ENCODE results near the gene TAF4B.

TAF4B gene

GRCh38 chr18:26225022-26225693 is 1.1 kb upstream of the TAF4B start (continued):
- TF ChIP-seq PRDM10 (tag by site-specific recombination; IDR thresholded peaks at IDR 0.05) (peak; percentile 66), ZNF112 (tag by site-specific recombination; IDR thresholded peaks at IDR 0.05) (no peak), ZNF580 (tag by site-specific recombination; IDR thresholded peaks at IDR 0.05) (peak; percentile 55; the same call in 1 of the 2 replicates), GLIS1 (tag by site-specific recombination; IDR thresholded peaks at IDR 0.05) (peak; percentile 83), ZNF341 (tag by site-specific recombination; IDR thresholded peaks at IDR 0.05; ENCODE audit: low read depth) (no peak), OSR2 (tag by site-specific recombination; IDR thresholded peaks at IDR 0.05) (peak; percentile 24; the same call in 1 of the 2 replicates), ZNF335 (tag by site-specific recombination; conservative IDR thresholded peaks at IDR 0.05) (peak; percentile 73)

- Histone ChIP-seq H3K9me3 (ENCODE audit: control insufficient read depth, insufficient read depth, low read depth, low read length) (no peaks in the 10 kb centered on the region), H3K27ac (ENCODE audit: extremely low read depth, low read depth, low read length) (no peak overlapping the region), H3K36me3 (ENCODE audit: control insufficient read depth in 2 of 2, insufficient read depth in 1 of 2, low read length in 2 of 2) (no peaks in the 10 kb centered on the region), H3K4me1 (ENCODE audit: control insufficient read depth, insufficient read depth, low read length) (peaks cover 6% of the 10 kb centered on the region; the same call in 1 of the 2 replicates), H3K4me3 (ENCODE audit: low read depth, low read length) (peak overlapping the region; percentile 24)
- TF ChIP-seq ZBTB11 (tag by site-specific recombination; conservative IDR thresholded peaks at IDR 0.05; ENCODE audit: low read depth) (peak; percentile 86), ZNF335 (tag by site-specific recombination; conservative IDR thresholded peaks at IDR 0.05) (peak; percentile 75), ZBTB17 (tag by site-specific recombination; IDR thresholded peaks at IDR 0.05) (peak; percentile 54; the same call in 1 of the 2 replicates), YY1 (tag by site-specific recombination; IDR thresholded peaks at IDR 0.05) (no peak), ZNF518A (tag by site-specific recombination; conservative IDR thresholded peaks at IDR 0.05; ENCODE audit: low read depth) (0 out of 2 replicates have a peak, but pooled peaks have one; percentile 3)
- TF ChIP-seq, protein P1, sequence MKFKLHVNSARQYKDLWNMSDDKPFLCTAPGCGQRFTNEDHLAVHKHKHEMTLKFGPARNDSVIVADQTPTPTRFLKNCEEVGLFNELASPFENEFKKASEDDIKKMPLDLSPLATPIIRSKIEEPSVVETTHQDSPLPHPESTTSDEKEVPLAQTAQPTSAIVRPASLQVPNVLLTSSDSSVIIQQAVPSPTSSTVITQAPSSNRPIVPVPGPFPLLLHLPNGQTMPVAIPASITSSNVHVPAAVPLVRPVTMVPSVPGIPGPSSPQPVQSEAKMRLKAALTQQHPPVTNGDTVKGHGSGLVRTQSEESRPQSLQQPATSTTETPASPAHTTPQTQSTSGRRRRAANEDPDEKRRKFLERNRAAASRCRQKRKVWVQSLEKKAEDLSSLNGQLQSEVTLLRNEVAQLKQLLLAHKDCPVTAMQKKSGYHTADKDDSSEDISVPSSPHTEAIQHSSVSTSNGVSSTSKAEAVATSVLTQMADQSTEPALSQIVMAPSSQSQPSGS (tag by site-specific recombination; IDR thresholded peaks at IDR 0.05; ENCODE audit: low read depth): no peak
- ChIA-PET POLR2A (interaction anchor here (0.6 to 1.4 kb wide), 4 partner anchors 8 to 323 kb away, joined by 3 to 7 read pairs (median 4); partner anchors contain the start of gene KCTD1), CTCF (interaction anchor here (0.5 kb wide), 2 partner anchors 24 to 338 kb away, joined by 3 to 4 read pairs; no protein-coding TSS in a partner anchor)
Observed at GRCh38 chr18:26225915-26226228, 373 bp upstream of the TAF4B start.

All from HEK293 (cell line).